ENCODE measurements around the gene UBE2E1. TPM values are rescaled to one million over a fixed set of nuclear protein-coding genes. Genes with fewer than 3 reads are reported as not detected.

The UBE2E1 gene
- total RNA-seq, 1 donor from 2014 or later: 103 TPM

- no peaks in the 10 kb centered on the region for H3K27me3 Mint-ChIP-seq (ENCODE audit: low read depth)
- peaks cover 33% of the 10 kb centered on the region for H3K4me1 Mint-ChIP-seq (ENCODE audit: low read depth)
- H3K4me3 Mint-ChIP-seq (ENCODE audit: unreplicated experiment): no peak overlapping the region
- no peak overlapping the region for H3K27ac Mint-ChIP-seq (ENCODE audit: unreplicated experiment)
- no peak for TF ChIP-seq CTCF (IDR thresholded peaks at IDR 0.05)
- DNase-seq (ENCODE audit: low spot score): no peak
- H3K36me3 Mint-ChIP-seq (ENCODE audit: low read depth): peaks cover 10% of the 10 kb centered on the region
- H3K9me3 Mint-ChIP-seq (ENCODE audit: low read depth): no peaks in the 10 kb centered on the region
Measured at GRCh38 chr3:23913182-23913581, 107.4 kb downstream of the UBE2E1 start.

GRCh38 chr3:23913873-23914743 is 108.4 kb downstream of the UBE2E1 start:
- Mint-ChIP-seq H3K27ac (ENCODE audit: unreplicated experiment) (peak overlapping the region; percentile 75), H3K4me3 (ENCODE audit: unreplicated experiment) (no peak overlapping the region), H3K36me3 (ENCODE audit: low read depth) (peaks cover 18% of the 10 kb centered on the region), H3K27me3 (ENCODE audit: low read depth) (no peaks in the 10 kb centered on the region), H3K9me3 (ENCODE audit: low read depth) (no peaks in the 10 kb centered on the region), H3K4me1 (ENCODE audit: low read depth) (peaks cover 43% of the 10 kb centered on the region)
- no peak for DNase-seq (ENCODE audit: low spot score)
- no peak for TF ChIP-seq CTCF (IDR thresholded peaks at IDR 0.05)

- Mint-ChIP-seq H3K9me3 (ENCODE audit: low read depth) (no peaks in the 10 kb centered on the region), H3K36me3 (ENCODE audit: low read depth) (peaks cover 27% of the 10 kb centered on the region), H3K4me1 (ENCODE audit: low read depth) (peaks cover 56% of the 10 kb centered on the region), H3K27me3 (ENCODE audit: low read depth) (no peaks in the 10 kb centered on the region), H3K27ac (ENCODE audit: unreplicated experiment) (peak overlapping the region; percentile 80), H3K4me3 (ENCODE audit: unreplicated experiment) (peak overlapping the region; percentile 99)
- no peak for DNase-seq (ENCODE audit: low spot score)
- TF ChIP-seq CTCF (IDR thresholded peaks at IDR 0.05): no peak
Measured at GRCh38 chr3:23915537-23916108, 109.9 kb downstream of the UBE2E1 start.

- no peaks in the 10 kb centered on the region for H3K9me3 Mint-ChIP-seq (ENCODE audit: low read depth)
- H3K27me3 Mint-ChIP-seq (ENCODE audit: low read depth): no peaks in the 10 kb centered on the region
- peak overlapping the region; percentile 99 for H3K4me3 Mint-ChIP-seq (ENCODE audit: unreplicated experiment)
- TF ChIP-seq CTCF (IDR thresholded peaks at IDR 0.05): no peak
- H3K27ac Mint-ChIP-seq (ENCODE audit: unreplicated experiment): peak overlapping the region; percentile 80
- peaks cover 56% of the 10 kb centered on the region for H3K4me1 Mint-ChIP-seq (ENCODE audit: low read depth)
- DNase-seq (ENCODE audit: low spot score): no peak
- peaks cover 26% of the 10 kb centered on the region for H3K36me3 Mint-ChIP-seq (ENCODE audit: low read depth)
Measured at GRCh38 chr3:23916152-23916885, 110.6 kb downstream of the UBE2E1 start.

All from chondrocyte (in vitro differentiated cells).